ENCODE data around the gene PINLYP. TPM values are rescaled to one million over a fixed set of nuclear protein-coding genes. Genes with fewer than 3 reads are reported as not detected.
A peak's percentile ranks its signal among the peaks of the same experiment; 100 is the strongest.

Gene PINLYP
- total and polyA plus RNA-seq, 2 of the 13 experiments (the other 11 are each of a cell fraction or from before 2014, with no cell fraction given) = 0.21 to 0.24 TPM

DNA sequence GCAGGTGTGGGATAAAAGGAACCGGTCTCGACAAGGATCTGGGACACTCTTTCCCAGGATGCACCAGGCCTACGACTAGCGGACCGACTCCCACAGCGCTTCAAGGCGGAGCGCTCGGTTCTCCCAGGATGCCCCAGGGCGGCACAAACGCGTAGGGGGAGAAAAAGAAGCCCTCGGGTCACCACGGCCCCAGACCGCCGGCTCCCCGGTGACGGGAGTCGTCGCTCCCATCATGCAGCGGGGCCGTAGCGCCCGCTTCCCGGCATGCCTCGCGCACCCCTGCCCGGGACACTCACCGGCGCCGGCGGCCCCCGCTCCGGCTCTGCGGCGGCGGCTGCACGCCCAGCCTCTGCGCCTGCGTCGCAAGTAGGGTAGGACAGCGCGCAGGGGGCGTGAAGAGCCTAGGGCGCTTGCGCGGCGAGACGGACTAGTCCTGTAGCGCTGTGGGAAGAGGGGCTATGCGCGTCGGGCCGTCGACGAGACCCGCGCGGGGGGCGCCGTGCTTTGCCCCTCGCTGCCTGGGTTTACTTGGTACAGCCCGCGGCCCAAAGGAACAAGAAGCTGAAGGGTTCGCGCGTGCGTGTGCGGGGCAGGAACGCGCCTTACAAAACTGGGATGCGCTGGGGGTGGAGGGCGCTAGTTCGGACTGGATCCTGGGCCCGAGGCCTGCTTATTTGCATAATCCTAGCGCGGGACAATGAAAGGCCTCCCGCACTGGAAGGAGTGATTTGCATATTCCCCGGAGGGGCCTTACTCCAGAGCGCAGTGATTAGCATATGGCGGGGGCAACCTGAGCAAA is 43.9 kb downstream of the PINLYP start, which contains the start of gene ZNF428 (continued):
- TF ChIP-seq, protein P1, sequence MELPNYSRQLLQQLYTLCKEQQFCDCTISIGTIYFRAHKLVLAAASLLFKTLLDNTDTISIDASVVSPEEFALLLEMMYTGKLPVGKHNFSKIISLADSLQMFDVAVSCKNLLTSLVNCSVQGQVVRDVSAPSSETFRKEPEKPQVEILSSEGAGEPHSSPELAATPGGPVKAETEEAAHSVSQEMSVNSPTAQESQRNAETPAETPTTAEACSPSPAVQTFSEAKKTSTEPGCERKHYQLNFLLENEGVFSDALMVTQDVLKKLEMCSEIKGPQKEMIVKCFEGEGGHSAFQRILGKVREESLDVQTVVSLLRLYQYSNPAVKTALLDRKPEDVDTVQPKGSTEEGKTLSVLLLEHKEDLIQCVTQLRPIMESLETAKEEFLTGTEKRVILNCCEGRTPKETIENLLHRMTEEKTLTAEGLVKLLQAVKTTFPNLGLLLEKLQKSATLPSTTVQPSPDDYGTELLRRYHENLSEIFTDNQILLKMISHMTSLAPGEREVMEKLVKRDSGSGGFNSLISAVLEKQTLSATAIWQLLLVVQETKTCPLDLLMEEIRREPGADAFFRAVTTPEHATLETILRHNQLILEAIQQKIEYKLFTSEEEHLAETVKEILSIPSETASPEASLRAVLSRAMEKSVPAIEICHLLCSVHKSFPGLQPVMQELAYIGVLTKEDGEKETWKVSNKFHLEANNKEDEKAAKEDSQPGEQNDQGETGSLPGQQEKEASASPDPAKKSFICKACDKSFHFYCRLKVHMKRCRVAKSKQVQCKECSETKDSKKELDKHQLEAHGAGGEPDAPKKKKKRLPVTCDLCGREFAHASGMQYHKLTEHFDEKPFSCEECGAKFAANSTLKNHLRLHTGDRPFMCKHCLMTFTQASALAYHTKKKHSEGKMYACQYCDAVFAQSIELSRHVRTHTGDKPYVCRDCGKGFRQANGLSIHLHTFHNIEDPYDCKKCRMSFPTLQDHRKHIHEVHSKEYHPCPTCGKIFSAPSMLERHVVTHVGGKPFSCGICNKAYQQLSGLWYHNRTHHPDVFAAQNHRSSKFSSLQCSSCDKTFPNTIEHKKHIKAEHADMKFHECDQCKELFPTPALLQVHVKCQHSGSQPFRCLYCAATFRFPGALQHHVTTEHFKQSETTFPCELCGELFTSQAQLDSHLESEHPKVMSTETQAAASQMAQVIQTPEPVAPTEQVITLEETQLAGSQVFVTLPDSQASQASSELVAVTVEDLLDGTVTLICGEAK (IDR thresholded peaks at IDR 0.05) = no peak
- TF ChIP-seq, protein P1 (CRISPR knock-in tag; IDR thresholded peaks at IDR 0.05) = peak; percentile 70
- TF ChIP-seq, protein P2, sequence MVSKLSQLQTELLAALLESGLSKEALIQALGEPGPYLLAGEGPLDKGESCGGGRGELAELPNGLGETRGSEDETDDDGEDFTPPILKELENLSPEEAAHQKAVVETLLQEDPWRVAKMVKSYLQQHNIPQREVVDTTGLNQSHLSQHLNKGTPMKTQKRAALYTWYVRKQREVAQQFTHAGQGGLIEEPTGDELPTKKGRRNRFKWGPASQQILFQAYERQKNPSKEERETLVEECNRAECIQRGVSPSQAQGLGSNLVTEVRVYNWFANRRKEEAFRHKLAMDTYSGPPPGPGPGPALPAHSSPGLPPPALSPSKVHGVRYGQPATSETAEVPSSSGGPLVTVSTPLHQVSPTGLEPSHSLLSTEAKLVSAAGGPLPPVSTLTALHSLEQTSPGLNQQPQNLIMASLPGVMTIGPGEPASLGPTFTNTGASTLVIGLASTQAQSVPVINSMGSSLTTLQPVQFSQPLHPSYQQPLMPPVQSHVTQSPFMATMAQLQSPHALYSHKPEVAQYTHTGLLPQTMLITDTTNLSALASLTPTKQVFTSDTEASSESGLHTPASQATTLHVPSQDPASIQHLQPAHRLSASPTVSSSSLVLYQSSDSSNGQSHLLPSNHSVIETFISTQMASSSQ (IDR thresholded peaks at IDR 0.05; ENCODE audit: low read depth) = no peak
- TF ChIP-seq, protein P2 (CRISPR knock-in tag; IDR thresholded peaks at IDR 0.05; ENCODE audit: borderline replicate concordance) = peak; percentile 38; the same call in 1 of the 2 replicates
- TF ChIP-seq ZNF496 (CRISPR knock-in tag; IDR thresholded peaks at IDR 0.05; ENCODE audit: insufficient replicate concordance) (no peak), FIP1L1 (IDR thresholded peaks at IDR 0.05; ENCODE audit: borderline replicate concordance, insufficient read depth, low read depth, low read length) (no peak), HDAC1 (CRISPR knock-in tag; IDR thresholded peaks at IDR 0.05) (peak; percentile 77; the same call in 1 of the 2 replicates), ZSCAN22 (CRISPR knock-in tag; IDR thresholded peaks at IDR 0.05) (0 out of 2 replicates have a peak, but pooled peaks have one; percentile 56), SMARCC2 (IDR thresholded peaks at IDR 0.05) (no peak), ZNF383 (CRISPR knock-in tag; IDR thresholded peaks at IDR 0.05; ENCODE audit: borderline replicate concordance) (0 out of 2 replicates have a peak, but pooled peaks have one; percentile 78), RXRA (CRISPR knock-in tag; IDR thresholded peaks at IDR 0.05) (peak; percentile 87), ZNF746 (CRISPR knock-in tag; IDR thresholded peaks at IDR 0.05) (0 out of 2 replicates have a peak, but pooled peaks have one; percentile 56), ATAD3A (CRISPR knock-in tag; IDR thresholded peaks at IDR 0.05) (no peak), ELF1 (CRISPR knock-in tag; IDR thresholded peaks at IDR 0.05) (no peak; the same call in 1 of the 2 replicates), U2AF1 (optimal IDR thresholded peaks at IDR 0.05; ENCODE audit: low read depth, low read length) (no peak), TOE1 (CRISPR knock-in tag; IDR thresholded peaks at IDR 0.05) (no peak)

Measured in HepG2 (cell line).